ENCODE measurements around the gene CCSAP. TPM values are rescaled to one million over a fixed set of nuclear protein-coding genes. Genes with fewer than 3 reads are reported as not detected.

Gene CCSAP
- total RNA-seq, 1 experiment from 2014 or later, result 8.6 TPM

- no peak for DNase-seq
- Histone ChIP-seq H3K36me3 (replicated peaks; ENCODE audit: control insufficient read depth, insufficient read depth, low read length) (no peaks in the 10 kb centered on the region), H3K4me3 (ENCODE audit: insufficient read depth, low read depth, low read length) (no peak overlapping the region), H3K27me3 (ENCODE audit: control insufficient read depth, insufficient read depth, low read length) (no peaks in the 10 kb centered on the region)
These were observed 61.4 kb downstream of the CCSAP start for GRCh38 chr1:229281339-229281926.

DNA sequence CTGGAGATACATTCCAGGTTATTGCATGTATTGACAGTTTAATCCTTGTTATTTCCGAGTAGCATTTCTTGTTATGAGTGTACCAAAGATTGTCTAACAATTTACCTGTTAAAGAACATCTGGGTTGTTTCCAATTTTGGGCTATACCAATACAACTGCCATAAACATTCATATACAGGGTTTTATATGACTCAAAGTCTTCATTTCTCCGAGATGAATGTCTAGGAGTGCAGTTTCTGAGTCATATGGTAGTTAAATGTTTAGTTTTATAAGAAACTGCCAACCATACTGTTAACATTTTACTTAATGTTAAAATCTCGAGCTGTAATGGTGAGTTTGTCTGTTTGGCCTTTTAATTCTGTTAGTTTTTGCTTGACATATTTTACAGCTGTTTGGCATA lies 61.9 kb downstream of the CCSAP start:
- H3K27me3 ChIP-seq (ENCODE audit: control insufficient read depth, insufficient read depth, low read length), result no peaks in the 10 kb centered on the region
- no peak for DNase-seq
- H3K4me3 ChIP-seq (ENCODE audit: insufficient read depth, low read depth, low read length), result no peak overlapping the region
- no peaks in the 10 kb centered on the region for H3K36me3 ChIP-seq (replicated peaks; ENCODE audit: control insufficient read depth, insufficient read depth, low read length)

DNA sequence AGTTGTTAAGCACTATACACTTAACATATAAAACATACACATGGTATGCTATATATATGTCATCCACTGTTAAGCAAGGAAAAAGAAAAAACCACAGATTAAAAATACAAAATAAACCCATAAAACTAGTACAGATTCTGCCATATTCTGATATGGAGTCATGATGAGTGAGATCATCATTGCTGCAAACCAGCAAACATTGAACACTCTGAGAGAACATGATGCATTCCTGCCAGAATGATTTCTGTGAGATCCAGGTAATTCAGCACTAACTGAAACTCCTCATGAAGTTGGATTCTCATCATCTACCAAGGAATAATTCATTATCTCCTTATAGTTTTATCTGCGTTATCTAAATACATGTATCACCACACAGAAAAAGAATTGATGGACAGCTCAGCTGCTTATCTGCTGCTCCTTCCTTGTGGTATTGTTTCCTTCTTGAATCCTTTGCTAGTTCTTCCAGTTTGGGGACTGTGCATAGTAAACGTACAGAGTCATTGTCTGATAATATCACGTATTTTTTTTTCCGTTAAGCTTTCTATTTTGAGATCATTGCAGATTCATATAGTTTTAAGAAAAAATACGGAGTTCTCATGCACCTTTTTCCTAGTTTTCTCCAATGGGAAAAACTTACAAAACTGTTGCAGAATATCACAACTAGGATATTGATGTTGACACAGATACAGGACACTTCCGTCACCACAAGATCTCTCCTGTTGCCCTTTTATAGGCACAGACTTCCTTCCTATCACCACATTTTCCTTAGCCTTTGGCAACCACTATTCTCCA lies 62.6 kb downstream of the CCSAP start:
- H3K4me3 ChIP-seq (ENCODE audit: insufficient read depth, low read depth, low read length), result no peak overlapping the region
- no peaks in the 10 kb centered on the region for H3K36me3 ChIP-seq (replicated peaks; ENCODE audit: control insufficient read depth, insufficient read depth, low read length)
- H3K27me3 ChIP-seq (ENCODE audit: control insufficient read depth, insufficient read depth, low read length), result no peaks in the 10 kb centered on the region
- DNase-seq, result no peak

DNA sequence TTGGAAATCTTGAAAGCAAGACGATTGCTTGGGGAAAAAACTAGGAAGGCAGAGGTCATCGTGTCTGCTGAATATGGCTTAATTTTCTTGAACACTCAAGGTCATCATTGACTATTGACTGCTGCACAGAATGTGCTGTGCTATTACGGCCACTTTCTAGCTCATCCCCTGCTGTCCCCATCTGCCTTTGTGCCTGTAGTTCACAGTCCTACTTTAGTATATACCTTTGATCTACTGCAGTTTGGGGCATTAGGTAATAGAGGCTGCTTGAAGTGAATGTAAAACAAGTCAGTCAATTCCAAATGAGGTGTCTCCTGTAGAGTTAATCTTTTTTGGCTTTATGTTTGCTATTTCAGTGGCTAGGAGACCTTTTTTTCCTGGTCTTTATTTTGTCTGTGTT lies 63.6 kb downstream of the CCSAP start:
- no peaks in the 10 kb centered on the region for H3K36me3 ChIP-seq (replicated peaks; ENCODE audit: control insufficient read depth, insufficient read depth, low read length)
- no peaks in the 10 kb centered on the region for H3K27me3 ChIP-seq (ENCODE audit: control insufficient read depth, insufficient read depth, low read length)
- no peak for DNase-seq

GRCh38 chr1:229278120-229278741 lies 64.6 kb downstream of the CCSAP start:
- no peak for DNase-seq
- Histone ChIP-seq H3K4me3 (ENCODE audit: insufficient read depth, low read depth, low read length) (no peak overlapping the region), H3K27me3 (ENCODE audit: control insufficient read depth, insufficient read depth, low read length) (no peaks in the 10 kb centered on the region), H3K36me3 (replicated peaks; ENCODE audit: control insufficient read depth, insufficient read depth, low read length) (no peaks in the 10 kb centered on the region)

More for the DNA sequence above, 63.6 kb downstream of the CCSAP start:
- no peak overlapping the region for H3K4me3 ChIP-seq (ENCODE audit: insufficient read depth, low read depth, low read length)

DNA sequence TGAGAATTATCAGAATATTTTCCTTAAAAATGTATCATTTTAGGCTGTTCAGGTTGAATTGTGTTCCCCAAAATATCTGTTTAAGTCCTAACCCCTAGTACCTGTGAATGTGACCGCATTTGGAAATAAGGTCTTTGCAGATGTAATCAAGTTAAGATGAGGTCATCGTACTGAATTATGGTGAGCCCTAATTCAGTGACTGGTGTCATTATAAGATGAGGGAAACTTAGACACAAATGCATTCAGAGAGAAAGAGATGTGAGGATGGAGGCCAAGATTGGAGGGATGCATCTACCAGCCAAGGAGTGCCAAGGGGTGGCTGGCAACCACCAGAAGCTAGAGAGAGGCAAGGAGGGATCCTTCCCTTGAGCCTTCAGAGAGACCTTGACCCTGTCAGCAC lies 67.8 kb downstream of the CCSAP start:
- no peaks in the 10 kb centered on the region for H3K36me3 ChIP-seq (replicated peaks; ENCODE audit: control insufficient read depth, insufficient read depth, low read length)
- no peak overlapping the region for H3K4me3 ChIP-seq (ENCODE audit: insufficient read depth, low read depth, low read length)
- peaks cover 3% of the 10 kb centered on the region; the same call in 1 of the 2 replicates for H3K27me3 ChIP-seq (ENCODE audit: control insufficient read depth, insufficient read depth, low read length)
- no peak for DNase-seq

DNA sequence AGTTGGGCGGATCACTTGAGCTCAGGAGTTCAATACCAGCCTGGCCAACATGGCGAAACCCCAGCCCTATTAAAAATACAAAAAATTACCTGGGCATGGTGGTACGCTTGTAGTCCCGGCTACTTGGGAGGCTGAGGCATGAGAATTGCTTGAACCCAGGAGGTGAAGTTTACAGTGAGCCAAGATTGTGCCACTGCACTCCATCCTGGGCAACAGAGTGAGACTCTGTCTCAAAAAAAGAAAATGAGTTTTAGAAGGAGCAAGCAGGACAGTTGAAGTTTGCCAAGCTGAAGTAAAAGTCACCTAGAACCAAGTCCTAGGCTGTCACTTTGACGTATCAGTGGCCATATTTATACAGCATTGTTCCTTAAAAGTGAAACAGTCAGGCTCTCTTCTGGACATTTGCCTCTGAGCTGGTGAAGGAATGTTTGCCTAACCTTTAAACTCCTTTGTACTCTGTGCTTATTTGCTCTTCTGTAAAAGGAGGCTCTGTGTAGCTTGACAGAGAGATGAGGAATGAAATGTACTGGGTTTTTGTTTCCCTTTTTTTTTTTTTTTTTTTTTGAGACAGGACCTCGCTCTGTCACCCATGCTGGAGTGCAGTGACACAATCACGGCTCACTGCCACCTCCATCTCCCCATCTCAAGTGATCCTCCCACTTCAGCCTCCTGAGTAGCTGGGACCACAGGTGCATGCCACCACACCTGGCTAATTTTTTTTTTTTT lies 69.2 kb downstream of the CCSAP start:
- Histone ChIP-seq H3K4me3 (ENCODE audit: insufficient read depth, low read depth, low read length) (no peak overlapping the region), H3K36me3 (replicated peaks; ENCODE audit: control insufficient read depth, insufficient read depth, low read length) (no peaks in the 10 kb centered on the region; the same call in 1 of the 2 replicates), H3K27me3 (ENCODE audit: control insufficient read depth, insufficient read depth, low read length) (peaks cover 3% of the 10 kb centered on the region; the same call in 1 of the 2 replicates)
- no peak for DNase-seq

DNA sequence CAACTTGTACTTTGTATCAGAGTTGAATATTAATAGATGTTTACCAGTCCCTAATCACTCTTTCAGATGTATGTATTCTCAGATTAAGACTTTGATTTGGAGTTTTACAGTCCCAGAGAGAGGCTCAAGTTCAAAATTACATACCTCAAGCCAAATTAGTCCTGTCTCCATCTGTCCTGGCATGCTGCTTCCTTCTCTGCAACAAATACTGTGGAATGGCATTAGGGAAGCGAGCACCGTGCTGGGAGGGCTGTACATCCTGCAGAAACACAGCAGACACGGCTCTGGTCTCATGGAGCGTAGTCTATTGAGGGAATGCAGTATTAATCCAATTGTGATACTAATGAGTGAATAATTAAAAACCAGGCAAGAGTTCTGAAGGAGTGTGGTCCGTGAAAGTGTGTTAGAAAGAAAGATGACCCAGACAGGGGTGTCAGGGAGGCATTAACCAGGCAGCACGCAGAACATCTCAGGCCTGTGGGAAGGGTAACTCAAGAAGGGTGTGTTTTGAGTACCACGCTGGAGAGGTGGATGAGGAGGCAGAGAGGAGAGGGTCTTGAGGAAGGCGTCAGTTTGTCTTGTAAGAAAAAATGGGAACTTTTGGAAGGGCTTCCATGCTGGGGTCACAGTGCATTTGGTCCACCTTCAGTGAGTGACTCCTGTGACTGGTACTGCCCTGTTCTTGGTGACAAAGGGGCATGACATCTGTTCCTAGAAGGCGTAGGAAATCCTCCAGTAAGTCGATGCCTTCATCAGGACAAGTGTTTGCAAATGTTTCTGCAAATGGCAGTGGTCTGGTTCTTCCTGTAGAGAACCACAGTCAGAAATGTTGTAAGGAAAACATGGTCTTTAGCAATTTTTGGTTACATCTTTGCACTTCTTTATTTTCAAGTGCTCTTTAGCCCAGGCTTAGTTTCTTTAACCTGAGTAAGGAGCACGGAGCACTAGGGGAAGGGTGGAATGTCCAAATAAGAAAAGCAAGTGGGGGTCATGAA lies 70.4 kb downstream of the CCSAP start:
- DNase-seq, result no peak
- Histone ChIP-seq H3K4me3 (ENCODE audit: insufficient read depth, low read depth, low read length) (peak overlapping the region; percentile 69), H3K36me3 (replicated peaks; ENCODE audit: control insufficient read depth, insufficient read depth, low read length) (no peaks in the 10 kb centered on the region; the same call in 1 of the 2 replicates), H3K27me3 (ENCODE audit: control insufficient read depth, insufficient read depth, low read length) (peaks cover 3% of the 10 kb centered on the region; the same call in 1 of the 2 replicates)

GRCh38 chr1:229271448-229272159 lies 71.2 kb downstream of the CCSAP start:
- Histone ChIP-seq H3K27me3 (ENCODE audit: control insufficient read depth, insufficient read depth, low read length) (peaks cover 3% of the 10 kb centered on the region; the same call in 1 of the 2 replicates), H3K4me3 (ENCODE audit: insufficient read depth, low read depth, low read length) (peak overlapping the region; percentile 69), H3K36me3 (replicated peaks; ENCODE audit: control insufficient read depth, insufficient read depth, low read length) (no peaks in the 10 kb centered on the region; the same call in 1 of the 2 replicates)
- DNase-seq, result no peak

Other genes with a start within 250 kb of the CCSAP start
- gene RAB4A, start 71.9 kb downstream of the CCSAP start, total RNA-seq (2014; rRNA removed; shearing (Covaris generic)), result 47.0 and 60.7 TPM in 2 replicates
- 0.67 and 1.8 TPM in 2 replicates for gene ACTA1, start 91.0 kb upstream of the CCSAP start, total RNA-seq (2014; rRNA removed; shearing (Covaris generic))
- gene NUP133, start 165.3 kb upstream of the CCSAP start, total RNA-seq (2014; rRNA removed; shearing (Covaris generic)), result 72.5 and 78.1 TPM in 2 replicates
- 18.0 and 19.8 TPM in 2 replicates for gene ABCB10, start 215.7 kb upstream of the CCSAP start, total RNA-seq (2014; rRNA removed; shearing (Covaris generic))